Uterus (tissue), 2 donors: ENCODE results near the gene GNAS-AS1.

Experiments used
- CTCF ChIP-seq, 4 experiments: fragments of 200-600 bp in 2 of 4; fragments of 450-650 bp in 2 of 4; sonication (generic) in 2 of 4; IDR thresholded peaks; one replicate each; pipeline ENCODE4 v1.5.1; 2016 to 2019; ENCODE audit warnings: antibody characterized with exemption in 4 of 4, mild to moderate bottlenecking in 2 of 4, moderate library complexity in 1 of 4
- POLR2A ChIP-seq, 2 donors: fragments of 450-650 bp; IDR thresholded peaks; one replicate each; pipeline ENCODE4 v1.6.1; 2016; ENCODE audit warnings: antibody characterized with exemption in 2 of 2, mild to moderate bottlenecking in 1 of 2, moderate library complexity in 1 of 2

- no peak for TF ChIP-seq CTCF (IDR thresholded peaks at IDR 0.05)
- TF ChIP-seq POLR2A (IDR thresholded peaks at IDR 0.05): no peak
These were observed 33.6 kb downstream of the GNAS-AS1 start for GRCh38 chr20:58816957-58817651.
